GM19468 (cell line): Measurements from ENCODE around the gene CREM.

Experiments
- ATAC-seq: cut with Tn5 transposase; IDR thresholded peaks from one replicate; pipeline ENCODE4 v1.9.1; 2021; ENCODE audit warnings: mild to moderate bottlenecking, moderate library complexity, moderate number of reproducible peaks; ENCODE audit not compliant: unreplicated experiment; ENCODE audit errors: extremely low read depth

Gene CREM

GRCh38 chr10:35191523-35191922 is 64.9 kb downstream of the CREM start:
- ATAC-seq: no peak

GRCh38 chr10:35192645-35193249 is 66.1 kb downstream of the CREM start:
- ATAC-seq: no peak

GRCh38 chr10:35194471-35194870 is 67.8 kb downstream of the CREM start:
- no peak for ATAC-seq

GRCh38 chr10:35194906-35195305 is 68.3 kb downstream of the CREM start:
- no peak for ATAC-seq

GRCh38 chr10:35195361-35196306 is 69.0 kb downstream of the CREM start:
- peak; percentile 93 for ATAC-seq

GRCh38 chr10:35200487-35200886 is 73.8 kb downstream of the CREM start:
- ATAC-seq: no peak

- no peak for ATAC-seq
Observed at GRCh38 chr10:35201234-35201633, 74.6 kb downstream of the CREM start.

- no peak for ATAC-seq
Observed at GRCh38 chr10:35202050-35202449, 75.4 kb downstream of the CREM start.

GRCh38 chr10:35203745-35204144 is 77.1 kb downstream of the CREM start:
- no peak for ATAC-seq

GRCh38 chr10:35204650-35205319 is 78.1 kb downstream of the CREM start:
- no peak for ATAC-seq

GRCh38 chr10:35206274-35206673 is 79.6 kb downstream of the CREM start:
- no peak for ATAC-seq

GRCh38 chr10:35208536-35208935 is 81.9 kb downstream of the CREM start:
- peak; percentile 61 for ATAC-seq

GRCh38 chr10:35208949-35209613 is 82.4 kb downstream of the CREM start:
- ATAC-seq: no peak

- no peak for ATAC-seq
Observed at GRCh38 chr10:35210961-35211360, 84.3 kb downstream of the CREM start.

GRCh38 chr10:35211390-35211789 is 84.7 kb downstream of the CREM start:
- no peak for ATAC-seq

GRCh38 chr10:35212856-35213255 is 86.2 kb downstream of the CREM start:
- no peak for ATAC-seq

- ATAC-seq: no peak
Observed at GRCh38 chr10:35213699-35214098, 87.1 kb downstream of the CREM start.

- no peak for ATAC-seq
Observed at GRCh38 chr10:35214607-35215020, 88.0 kb downstream of the CREM start.

GRCh38 chr10:35215107-35215506 is 88.5 kb downstream of the CREM start:
- no peak for ATAC-seq

- no peak for ATAC-seq
Observed at GRCh38 chr10:35216303-35216905, 89.8 kb downstream of the CREM start.
